Measurements from ENCODE around the gene MAP6.
A peak's percentile ranks its signal among the peaks of the same experiment; 100 is the strongest.

MAP6 gene

GRCh38 chr11:75665990-75666389, 2.8 kb downstream of the MAP6 start:
- no peak for DNase-seq

- no peak for DNase-seq
These were observed 3.7 kb downstream of the MAP6 start for GRCh38 chr11:75665126-75665525.

- DNase-seq: no peak
These were observed 4.4 kb downstream of the MAP6 start for GRCh38 chr11:75664389-75664788.

GRCh38 chr11:75663808-75664207, 5.0 kb downstream of the MAP6 start:
- DNase-seq: no peak

- DNase-seq: no peak
These were observed 9.0 kb downstream of the MAP6 start for GRCh38 chr11:75659836-75660235.

- DNase-seq: no peak
These were observed 12.7 kb downstream of the MAP6 start for GRCh38 chr11:75656044-75656727.

- DNase-seq: no peak
These were observed 13.2 kb downstream of the MAP6 start for GRCh38 chr11:75655605-75656004.

- no peak for DNase-seq
These were observed 14.5 kb downstream of the MAP6 start for GRCh38 chr11:75654314-75654713.

- DNase-seq: no peak
These were observed 15.3 kb downstream of the MAP6 start for GRCh38 chr11:75653532-75653931.

- no peak for DNase-seq
These were observed 15.9 kb downstream of the MAP6 start for GRCh38 chr11:75652936-75653335.

- DNase-seq: no peak
These were observed 17.6 kb downstream of the MAP6 start for GRCh38 chr11:75651218-75651617.

- DNase-seq: no peak
These were observed 18.6 kb downstream of the MAP6 start for GRCh38 chr11:75650167-75650723.

- no peak for DNase-seq
These were observed 23.9 kb downstream of the MAP6 start for GRCh38 chr11:75644946-75645345.

GRCh38 chr11:75644370-75644769, 24.5 kb downstream of the MAP6 start:
- DNase-seq: no peak

- no peak for DNase-seq
These were observed 26.3 kb downstream of the MAP6 start for GRCh38 chr11:75642402-75643113.

- DNase-seq: peak; percentile 86
These were observed 29.1 kb downstream of the MAP6 start for GRCh38 chr11:75639762-75640181.

GRCh38 chr11:75637998-75638397, 30.8 kb downstream of the MAP6 start:
- no peak for DNase-seq

GRCh38 chr11:75635066-75635862, 33.6 kb downstream of the MAP6 start:
- DNase-seq: no peak

- DNase-seq: no peak
These were observed 35.3 kb downstream of the MAP6 start for GRCh38 chr11:75633409-75634066.

- DNase-seq: no peak
These were observed 35.9 kb downstream of the MAP6 start for GRCh38 chr11:75632962-75633361.

- no peak for DNase-seq
These were observed 36.4 kb downstream of the MAP6 start for GRCh38 chr11:75632450-75632849.

- no peak for DNase-seq
These were observed 37.6 kb downstream of the MAP6 start for GRCh38 chr11:75631086-75631730.

Data from NCI-H187 treated with DMSO at 0.1 percent for 48 hours (cell line).